Measurements from ENCODE around the gene PRICKLE3.

DNA sequence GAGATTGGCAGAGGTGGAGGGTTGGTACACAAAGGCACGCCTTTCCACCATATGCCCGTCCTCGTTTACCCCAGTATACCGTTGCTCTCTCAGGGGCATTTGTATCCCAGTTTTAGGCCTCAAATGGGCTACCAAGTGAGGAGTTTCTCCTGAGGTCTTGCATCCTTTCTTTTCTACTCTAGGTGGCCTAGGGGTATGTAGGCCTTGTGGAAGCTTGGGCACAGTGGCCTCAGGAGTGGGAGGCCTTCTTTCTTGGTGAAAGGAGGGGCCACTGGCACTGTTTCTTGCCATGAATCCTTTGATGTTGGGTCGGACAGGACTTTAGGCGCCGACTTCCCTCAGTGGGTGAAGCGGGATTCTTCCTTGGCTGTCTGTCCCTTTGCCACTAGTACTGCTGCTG is 38.9 kb downstream of the PRICKLE3 start:
- no peak for TF ChIP-seq POLR2A (IDR thresholded peaks at IDR 0.05)
- TF ChIP-seq, protein P1, sequence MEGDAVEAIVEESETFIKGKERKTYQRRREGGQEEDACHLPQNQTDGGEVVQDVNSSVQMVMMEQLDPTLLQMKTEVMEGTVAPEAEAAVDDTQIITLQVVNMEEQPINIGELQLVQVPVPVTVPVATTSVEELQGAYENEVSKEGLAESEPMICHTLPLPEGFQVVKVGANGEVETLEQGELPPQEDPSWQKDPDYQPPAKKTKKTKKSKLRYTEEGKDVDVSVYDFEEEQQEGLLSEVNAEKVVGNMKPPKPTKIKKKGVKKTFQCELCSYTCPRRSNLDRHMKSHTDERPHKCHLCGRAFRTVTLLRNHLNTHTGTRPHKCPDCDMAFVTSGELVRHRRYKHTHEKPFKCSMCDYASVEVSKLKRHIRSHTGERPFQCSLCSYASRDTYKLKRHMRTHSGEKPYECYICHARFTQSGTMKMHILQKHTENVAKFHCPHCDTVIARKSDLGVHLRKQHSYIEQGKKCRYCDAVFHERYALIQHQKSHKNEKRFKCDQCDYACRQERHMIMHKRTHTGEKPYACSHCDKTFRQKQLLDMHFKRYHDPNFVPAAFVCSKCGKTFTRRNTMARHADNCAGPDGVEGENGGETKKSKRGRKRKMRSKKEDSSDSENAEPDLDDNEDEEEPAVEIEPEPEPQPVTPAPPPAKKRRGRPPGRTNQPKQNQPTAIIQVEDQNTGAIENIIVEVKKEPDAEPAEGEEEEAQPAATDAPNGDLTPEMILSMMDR (IDR thresholded peaks at IDR 0.05) = no peak
